HepG2 (cell line): Measurements from ENCODE around the gene RTN4RL2. TPM values are rescaled to one million over a fixed set of nuclear protein-coding genes. Genes with fewer than 3 reads are reported as not detected.

Experiments
- ADNP ChIP-seq: sonication (generic); formaldehyde crosslinking; IDR thresholded peaks from 2 replicates; pipeline ENCODE4 v1.4.0; 2020; ENCODE audit warnings: missing genetic modification reagents
- CEBPG ChIP-seq: IDR thresholded peaks from 2 replicates; pipeline ENCODE4 v1.6.1; 2016
- EEA1 ChIP-seq: sonication (generic); formaldehyde crosslinking; IDR thresholded peaks from 2 replicates; pipeline ENCODE4 v1.5.1; 2020; ENCODE audit warnings: mild to moderate bottlenecking, missing genetic modification reagents, borderline replicate concordance
- HNF4A ChIP-seq: sonication (generic); formaldehyde crosslinking; IDR thresholded peaks from 2 replicates; pipeline ENCODE4 v1.4.0; 2020; ENCODE audit warnings: missing genetic modification reagents
- KDM1A ChIP-seq: IDR thresholded peaks from 2 replicates; pipeline ENCODE4 v1.6.1; 2016; ENCODE audit warnings: missing compliant biosample characterization
- MEIS1 ChIP-seq: sonication (generic); formaldehyde crosslinking; IDR thresholded peaks from 2 replicates; pipeline ENCODE4 v1.9.0; 2021; ENCODE audit warnings: mild to moderate bottlenecking, missing genetic modification reagents, moderate library complexity, borderline replicate concordance
- MTA1 ChIP-seq: sonication (generic); formaldehyde crosslinking; IDR thresholded peaks from 2 replicates; pipeline ENCODE4 v1.4.0; 2020; ENCODE audit warnings: missing genetic modification reagents, mild to moderate bottlenecking, borderline replicate concordance
- MXI1 ChIP-seq: IDR thresholded peaks from 3 replicates; pipeline ENCODE4 v1.6.1; 2012; ENCODE audit warnings: low read depth, low read length, inconsistent platforms, borderline replicate concordance
- NFE2 ChIP-seq: sonication (generic); formaldehyde crosslinking; IDR thresholded peaks from 2 replicates; pipeline ENCODE4 v1.4.0; 2020; ENCODE audit warnings: missing genetic modification reagents
- PHF21A ChIP-seq: sonication (generic); formaldehyde crosslinking; IDR thresholded peaks from 2 replicates; pipeline ENCODE4 v1.5.0; 2020; ENCODE audit warnings: mild to moderate bottlenecking, missing genetic modification reagents
- RCOR2 ChIP-seq: IDR thresholded peaks from 2 replicates; pipeline ENCODE4 v1.6.1; 2016; ENCODE audit warnings: missing biosample characterization, missing genetic modification reagents
- SALL1 ChIP-seq: sonication (generic); formaldehyde crosslinking; IDR thresholded peaks from 2 replicates; pipeline ENCODE4 v1.8.0; 2022; ENCODE audit warnings: mild to moderate bottlenecking, missing genetic modification reagents
- SMAD9 ChIP-seq: sonication (generic); formaldehyde crosslinking; IDR thresholded peaks from 2 replicates; pipeline ENCODE4 v1.5.1; 2020; ENCODE audit warnings: mild to moderate bottlenecking, missing genetic modification reagents
- TP53 ChIP-seq: sonication (generic); formaldehyde crosslinking; conservative IDR thresholded peaks from 2 replicates; pipeline ENCODE4 v1.4.0; 2020; ENCODE audit warnings: missing genetic modification reagents
- XRCC5 ChIP-seq: fragments of 200-400 bp; formaldehyde crosslinking; optimal IDR thresholded peaks from 2 replicates; pipeline ENCODE3; 2017; ENCODE audit warnings: mild to moderate bottlenecking, low read length
- ZMAT3 ChIP-seq: sonication (generic); formaldehyde crosslinking; conservative IDR thresholded peaks from 2 replicates; pipeline ENCODE4 v1.7.0; 2021; ENCODE audit warnings: missing genetic modification reagents
- ZNF331 ChIP-seq: sonication (generic); formaldehyde crosslinking; IDR thresholded peaks from 2 replicates; pipeline ENCODE4 v1.4.0; 2020; ENCODE audit warnings: missing genetic modification reagents
- ZNF530 ChIP-seq: sonication (generic); formaldehyde crosslinking; IDR thresholded peaks from 2 replicates; pipeline ENCODE4 v1.5.0; 2020; ENCODE audit warnings: low read depth, mild to moderate bottlenecking, missing genetic modification reagents
- ZNF75D ChIP-seq: sonication (generic); formaldehyde crosslinking; IDR thresholded peaks from 2 replicates; pipeline ENCODE4 v1.8.1; 2023; ENCODE audit warnings: missing genetic modification reagents, mild to moderate bottlenecking, borderline replicate concordance
- ZNF766 ChIP-seq: sonication (generic); formaldehyde crosslinking; IDR thresholded peaks from 2 replicates; pipeline ENCODE4 v1.5.0; 2020; ENCODE audit warnings: missing genetic modification reagents, borderline replicate concordance
- polyA plus RNA-seq, 8 experiments: library from polyadenylated mRNA; depleted of rRNA in 3 of 8; stranded (reverse) in 7 of 8; unstranded in 1 of 8; fragments of >200 nt; fragmentation: Illumina TruSeq in 4 of 8; extraction: Trizol in 4 of 8; gene quantifications; 2 replicates each; pipeline versions ENCODE4 v1.2.1 to v1.2.3, GENCODE V29; 2011 to 2016; ENCODE audit warnings: low read depth in 4 of 8, missing spikeins in 1 of 8, mixed read lengths in 1 of 8; ENCODE audit not compliant: insufficient read depth in 1 of 8
- total RNA-seq, 5 experiments: library from RNA; depleted of rRNA; stranded (reverse); fragments of >200 nt; fragmentation: Illumina TruSeq; extraction: Trizol; gene quantifications; 2 replicates each; pipeline ENCODE4 v1.2.3, GENCODE V29; 2016; ENCODE audit warnings: low read depth in 1 of 5
- TF ChIP-seq, protein P1 (sequence below): sonication (generic); formaldehyde crosslinking; IDR thresholded peaks from 2 replicates; pipeline ENCODE4 v1.5.1; 2020; ENCODE audit warnings: missing genetic modification reagents, mild to moderate bottlenecking, borderline replicate concordance
- TF ChIP-seq, protein P2 (sequence below): sonication (generic); formaldehyde crosslinking; IDR thresholded peaks from 2 replicates; pipeline ENCODE4 v1.8.0; 2023; ENCODE audit warnings: mild to moderate bottlenecking, missing genetic modification reagents
- TF ChIP-seq, protein P3 (sequence below): sonication (generic); formaldehyde crosslinking; IDR thresholded peaks from 2 replicates; pipeline ENCODE4 v1.5.1; 2020; ENCODE audit warnings: mild to moderate bottlenecking, moderate library complexity, missing genetic modification reagents
- TF ChIP-seq, protein P4 (sequence below): sonication (generic); IDR thresholded peaks from 2 replicates; pipeline ENCODE4 v1.6.1; 2016; ENCODE audit warnings: low read depth, borderline replicate concordance
- TF ChIP-seq, protein P5 (sequence below): sonication (generic); formaldehyde crosslinking; IDR thresholded peaks from 2 replicates; pipeline ENCODE4 v1.5.0; 2020; ENCODE audit warnings: missing genetic modification reagents

The RTN4RL2 gene
- total and polyA plus RNA-seq, 2 of the 13 experiments (the other 11 are each of a cell fraction or from before 2014, with no cell fraction given), result 1.3 to 4.3 TPM

DNA sequence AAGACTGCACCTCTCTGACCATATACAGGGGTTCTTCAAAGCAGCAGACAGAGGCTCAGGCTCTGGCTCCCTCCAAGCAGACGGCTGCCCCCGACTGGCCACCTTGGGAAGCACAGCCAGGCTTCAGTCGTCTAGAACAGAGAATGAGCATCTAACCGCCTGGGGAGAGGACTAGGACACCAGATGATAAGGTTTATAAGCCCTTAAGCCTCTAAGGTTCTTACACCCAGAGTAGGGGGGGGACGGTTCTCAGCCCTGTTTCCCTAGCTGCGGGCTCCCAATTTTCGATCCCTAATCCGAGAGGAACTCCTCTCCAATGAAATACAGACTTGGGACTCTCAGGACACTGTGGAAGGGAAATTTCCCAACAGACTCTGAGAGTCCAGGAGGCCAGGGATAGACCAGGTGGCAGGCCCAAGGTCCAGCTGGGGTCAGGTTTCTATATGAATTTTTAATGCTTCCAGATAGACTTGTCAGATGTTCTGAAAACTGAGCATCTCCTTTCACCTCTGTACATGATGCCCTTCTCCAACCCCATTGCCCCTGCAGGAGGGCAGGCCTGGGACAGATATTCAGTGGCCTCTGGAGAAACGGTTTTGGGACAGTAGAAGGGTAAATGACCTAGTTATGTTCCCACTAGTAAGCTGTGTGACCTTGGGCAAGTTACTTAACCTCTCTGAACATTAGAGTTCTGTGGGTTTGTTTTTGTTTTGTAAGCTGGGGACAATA, 20.2 kb downstream of the RTN4RL2 start (continued):
- TF ChIP-seq, protein P1, sequence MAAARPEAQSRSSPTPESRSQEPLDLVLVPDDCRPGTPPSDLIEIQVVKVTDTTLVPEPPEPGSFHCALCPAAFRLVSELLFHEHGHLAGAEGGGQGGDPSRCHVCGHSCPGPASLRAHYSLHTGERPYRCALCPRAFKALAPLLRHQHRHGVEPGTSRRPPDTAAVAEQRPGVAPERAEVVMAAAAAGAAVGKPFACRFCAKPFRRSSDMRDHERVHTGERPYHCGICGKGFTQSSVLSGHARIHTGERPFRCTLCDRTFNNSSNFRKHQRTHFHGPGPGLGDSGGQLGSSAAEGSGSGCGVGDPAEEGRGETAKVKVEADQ, result peak; percentile 47; the same call in 1 of the 2 replicates
- TF ChIP-seq ZNF766 (CRISPR knock-in tag) (peak; percentile 46; the same call in 1 of the 2 replicates), MXI1 (no peak), NFE2 (no peak), ZMAT3 (CRISPR knock-in tag) (0 out of 2 replicates have a peak, but pooled peaks have one; percentile 30), MTA1 (no peak), MEIS1 (CRISPR knock-in tag) (0 out of 2 replicates have a peak, but pooled peaks have one; percentile 26), EEA1 (CRISPR knock-in tag) (no peak), KDM1A (CRISPR knock-in tag) (peak; percentile 39; the same call in 1 of the 2 replicates), XRCC5 (peak; percentile 78), HNF4A (CRISPR knock-in tag) (peak; percentile 88), RCOR2 (CRISPR knock-in tag) (peak; percentile 70; the same call in 1 of the 2 replicates), PHF21A (CRISPR knock-in tag) (peak; percentile 57; the same call in 1 of the 2 replicates), SALL1 (peak; percentile 15; the same call in 1 of the 2 replicates), ZNF331 (0 out of 2 replicates have a peak, but pooled peaks have one; percentile 4), ZNF530 (CRISPR knock-in tag) (no peak), ZNF75D (CRISPR knock-in tag) (no peak), SMAD9 (CRISPR knock-in tag) (0 out of 2 replicates have a peak, but pooled peaks have one; percentile 31), ADNP (CRISPR knock-in tag) (no peak), CEBPG (no peak), TP53 (no peak)
- TF ChIP-seq, protein P2, sequence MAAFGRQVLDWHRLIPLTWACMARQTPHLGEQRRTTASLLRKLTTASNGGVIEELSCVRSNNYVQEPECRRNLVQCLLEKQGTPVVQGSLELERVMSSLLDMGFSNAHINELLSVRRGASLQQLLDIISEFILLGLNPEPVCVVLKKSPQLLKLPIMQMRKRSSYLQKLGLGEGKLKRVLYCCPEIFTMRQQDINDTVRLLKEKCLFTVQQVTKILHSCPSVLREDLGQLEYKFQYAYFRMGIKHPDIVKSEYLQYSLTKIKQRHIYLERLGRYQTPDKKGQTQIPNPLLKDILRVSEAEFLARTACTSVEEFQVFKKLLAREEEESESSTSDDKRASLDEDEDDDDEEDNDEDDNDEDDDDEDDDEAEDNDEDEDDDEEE (CRISPR knock-in tag), result 0 out of 2 replicates have a peak, but pooled peaks have one; percentile 27
- TF ChIP-seq, protein P3, sequence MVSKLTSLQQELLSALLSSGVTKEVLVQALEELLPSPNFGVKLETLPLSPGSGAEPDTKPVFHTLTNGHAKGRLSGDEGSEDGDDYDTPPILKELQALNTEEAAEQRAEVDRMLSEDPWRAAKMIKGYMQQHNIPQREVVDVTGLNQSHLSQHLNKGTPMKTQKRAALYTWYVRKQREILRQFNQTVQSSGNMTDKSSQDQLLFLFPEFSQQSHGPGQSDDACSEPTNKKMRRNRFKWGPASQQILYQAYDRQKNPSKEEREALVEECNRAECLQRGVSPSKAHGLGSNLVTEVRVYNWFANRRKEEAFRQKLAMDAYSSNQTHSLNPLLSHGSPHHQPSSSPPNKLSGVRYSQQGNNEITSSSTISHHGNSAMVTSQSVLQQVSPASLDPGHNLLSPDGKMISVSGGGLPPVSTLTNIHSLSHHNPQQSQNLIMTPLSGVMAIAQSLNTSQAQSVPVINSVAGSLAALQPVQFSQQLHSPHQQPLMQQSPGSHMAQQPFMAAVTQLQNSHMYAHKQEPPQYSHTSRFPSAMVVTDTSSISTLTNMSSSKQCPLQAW (CRISPR knock-in tag), result peak; percentile 11; the same call in 1 of the 2 replicates
- TF ChIP-seq, protein P4, sequence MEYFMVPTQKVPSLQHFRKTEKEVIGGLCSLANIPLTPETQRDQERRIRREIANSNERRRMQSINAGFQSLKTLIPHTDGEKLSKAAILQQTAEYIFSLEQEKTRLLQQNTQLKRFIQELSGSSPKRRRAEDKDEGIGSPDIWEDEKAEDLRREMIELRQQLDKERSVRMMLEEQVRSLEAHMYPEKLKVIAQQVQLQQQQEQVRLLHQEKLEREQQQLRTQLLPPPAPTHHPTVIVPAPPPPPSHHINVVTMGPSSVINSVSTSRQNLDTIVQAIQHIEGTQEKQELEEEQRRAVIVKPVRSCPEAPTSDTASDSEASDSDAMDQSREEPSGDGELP, result peak; percentile 29; the same call in 1 of the 2 replicates
- TF ChIP-seq, protein P5, sequence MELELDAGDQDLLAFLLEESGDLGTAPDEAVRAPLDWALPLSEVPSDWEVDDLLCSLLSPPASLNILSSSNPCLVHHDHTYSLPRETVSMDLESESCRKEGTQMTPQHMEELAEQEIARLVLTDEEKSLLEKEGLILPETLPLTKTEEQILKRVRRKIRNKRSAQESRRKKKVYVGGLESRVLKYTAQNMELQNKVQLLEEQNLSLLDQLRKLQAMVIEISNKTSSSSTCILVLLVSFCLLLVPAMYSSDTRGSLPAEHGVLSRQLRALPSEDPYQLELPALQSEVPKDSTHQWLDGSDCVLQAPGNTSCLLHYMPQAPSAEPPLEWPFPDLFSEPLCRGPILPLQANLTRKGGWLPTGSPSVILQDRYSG (CRISPR knock-in tag), result no peak
